Myometrial cell (primary cell): ENCODE results near the gene PHAX. TPM values are rescaled to one million over a fixed set of nuclear protein-coding genes. Genes with fewer than 3 reads are reported as not detected.

Experiments
- total RNA-seq: library from RNA; depleted of rRNA; stranded (reverse); fragments of >200 nt; gene quantifications from 2 replicates; pipeline ENCODE4 v1.2.3, GENCODE V29; 2015

Gene PHAX
- 45.7 and 50.7 TPM in 2 replicates for total RNA-seq

GRCh38 chr5:126600631-126601511, at the start of gene PHAX:
PHAX (plus strand) TSS chr5:126600947; CDS start chr5:126600963, 16 bp downstream.

GRCh38 chr5:126594748-126595485, 5.8 kb upstream of the PHAX start, which contains the start of gene ALDH7A1:
ALDH7A1 (minus strand) TSS chr5:126595219; CDS start chr5:126595198, 21 bp downstream.

Other genes starting within 250 kb of the PHAX start
- gene GRAMD2B, start 177.5 kb upstream of the PHAX start, total RNA-seq, result 22.5 and 37.9 TPM in 2 replicates
- 20.8 and 22.9 TPM in 2 replicates for gene ALDH7A1, start 5.7 kb upstream of the PHAX start, total RNA-seq
- 39.5 and 71.8 TPM in 2 replicates for gene LMNB1, start 176.2 kb downstream of the PHAX start, total RNA-seq